OCI-LY3 (cell line): Measurements from ENCODE around the gene SELE.

ENCODE experiments used
- CTCF ChIP-seq: fragments of 200-600, 300-600 bp; sonication (generic); IDR thresholded peaks from 2 replicates; pipeline ENCODE4 v1.5.1; 2014; ENCODE audit warnings: antibody characterized with exemption, low read length, low read depth
- EZH2phosphoT487 ChIP-seq: fragments of 200-600 bp; shearing (Covaris generic); IDR thresholded peaks from 2 replicates; pipeline ENCODE4 v1.6.1; 2018; ENCODE audit warnings: antibody characterized with exemption, mixed run types, low read depth

- no peak for TF ChIP-seq CTCF
- TF ChIP-seq EZH2phosphoT487, result no peak
These were observed 19.7 kb upstream of the SELE start for GRCh38 chr1:169753549-169753948.
